ENCODE data around the gene MGAT3.

The MGAT3 gene

DNA sequence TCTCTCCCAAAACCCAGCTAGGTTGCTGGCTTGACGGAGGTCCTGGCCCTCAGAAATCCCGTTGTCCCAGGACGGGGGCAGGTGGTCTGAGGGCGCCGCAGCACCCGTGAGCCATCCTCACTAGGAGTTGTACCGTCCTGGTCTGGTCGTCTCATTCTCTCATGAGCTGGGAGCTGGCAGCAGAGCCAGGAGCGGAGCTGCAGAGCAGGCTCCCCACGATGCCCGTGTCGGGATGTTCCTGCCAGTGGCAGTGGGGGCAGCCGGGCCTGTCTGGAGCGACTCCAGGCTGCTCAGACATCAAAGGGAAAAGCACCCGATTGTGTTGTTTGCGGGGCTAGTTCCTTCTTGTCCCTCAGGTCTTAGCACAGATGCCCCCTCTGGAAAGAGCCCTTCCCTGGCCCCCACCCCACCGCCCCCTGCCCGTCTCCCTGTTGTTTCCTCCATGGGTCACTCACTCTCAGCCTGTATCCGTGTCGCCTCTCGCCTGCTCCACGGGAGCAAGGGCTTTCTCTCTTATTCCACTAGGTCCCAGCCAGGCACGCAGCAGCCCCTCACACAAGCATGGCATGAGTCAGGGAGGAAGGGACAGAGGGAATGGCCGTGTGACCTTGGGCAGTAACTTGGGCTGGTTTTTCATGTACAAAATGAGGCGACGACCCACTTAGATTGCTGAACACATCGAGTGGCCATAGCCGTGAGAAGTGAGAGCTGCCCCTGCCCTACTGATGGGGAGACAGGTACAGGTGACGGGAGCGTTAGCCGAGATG is 23.2 kb upstream of the MGAT3 start:
- peaks cover 41% of the 10 kb centered on the region for H3K36me3 ChIP-seq (ENCODE audit: control insufficient read depth, insufficient read depth, low read length)
- H3K27ac ChIP-seq (ENCODE audit: insufficient read depth, low read length, poor library complexity, severe bottlenecking): no peak overlapping the region
- H3K4me3 ChIP-seq (ENCODE audit: insufficient read depth, low read depth, low read length, poor library complexity, severe bottlenecking): no peak overlapping the region
- no peaks in the 10 kb centered on the region for H3K9me3 ChIP-seq (ENCODE audit: control insufficient read depth, low read length)
- DNase-seq: no peak
- H3K4me1 ChIP-seq (ENCODE audit: control insufficient read depth, insufficient read depth, low read length, poor library complexity, severe bottlenecking): peaks cover 7% of the 10 kb centered on the region
- no peaks in the 10 kb centered on the region for H3K27me3 ChIP-seq (replicated peaks; ENCODE audit: control insufficient read depth, insufficient read depth, low read length, poor library complexity, severe bottlenecking)

- DNase-seq: no peak
- Histone ChIP-seq H3K36me3 (ENCODE audit: control insufficient read depth, insufficient read depth, low read length) (peaks cover 36% of the 10 kb centered on the region), H3K27me3 (replicated peaks; ENCODE audit: control insufficient read depth, insufficient read depth, low read length, poor library complexity, severe bottlenecking) (no peaks in the 10 kb centered on the region)
Observed at GRCh38 chr22:39434243-39434653, 22.6 kb upstream of the MGAT3 start.

GRCh38 chr22:39434721-39435120 is 22.1 kb upstream of the MGAT3 start:
- no peak overlapping the region for H3K27ac ChIP-seq (ENCODE audit: insufficient read depth, low read length, poor library complexity, severe bottlenecking)
- H3K4me3 ChIP-seq (ENCODE audit: insufficient read depth, low read depth, low read length, poor library complexity, severe bottlenecking): no peak overlapping the region

More at GRCh38 chr22:39434243-39434653, 22.6 kb upstream of the MGAT3 start:
- H3K27ac ChIP-seq (ENCODE audit: insufficient read depth, low read length, poor library complexity, severe bottlenecking): no peak overlapping the region
- H3K4me1 ChIP-seq (ENCODE audit: control insufficient read depth, insufficient read depth, low read length, poor library complexity, severe bottlenecking): peaks cover 7% of the 10 kb centered on the region
- no peak overlapping the region for H3K4me3 ChIP-seq (ENCODE audit: insufficient read depth, low read depth, low read length, poor library complexity, severe bottlenecking)
- no peaks in the 10 kb centered on the region for H3K9me3 ChIP-seq (ENCODE audit: control insufficient read depth, low read length)

GRCh38 chr22:39435616-39436015 is 21.2 kb upstream of the MGAT3 start:
- no peak for DNase-seq
- Histone ChIP-seq H3K9me3 (ENCODE audit: control insufficient read depth, low read length) (no peaks in the 10 kb centered on the region), H3K4me3 (ENCODE audit: insufficient read depth, low read depth, low read length, poor library complexity, severe bottlenecking) (no peak overlapping the region), H3K36me3 (ENCODE audit: control insufficient read depth, insufficient read depth, low read length) (peaks cover 24% of the 10 kb centered on the region), H3K27ac (ENCODE audit: insufficient read depth, low read length, poor library complexity, severe bottlenecking) (no peak overlapping the region), H3K27me3 (replicated peaks; ENCODE audit: control insufficient read depth, insufficient read depth, low read length, poor library complexity, severe bottlenecking) (no peaks in the 10 kb centered on the region), H3K4me1 (ENCODE audit: control insufficient read depth, insufficient read depth, low read length, poor library complexity, severe bottlenecking) (peaks cover 7% of the 10 kb centered on the region)

More at GRCh38 chr22:39434721-39435120, 22.1 kb upstream of the MGAT3 start:
- Histone ChIP-seq H3K36me3 (ENCODE audit: control insufficient read depth, insufficient read depth, low read length) (peaks cover 32% of the 10 kb centered on the region), H3K4me1 (ENCODE audit: control insufficient read depth, insufficient read depth, low read length, poor library complexity, severe bottlenecking) (peaks cover 7% of the 10 kb centered on the region), H3K27me3 (replicated peaks; ENCODE audit: control insufficient read depth, insufficient read depth, low read length, poor library complexity, severe bottlenecking) (no peaks in the 10 kb centered on the region), H3K9me3 (ENCODE audit: control insufficient read depth, low read length) (no peaks in the 10 kb centered on the region)
- DNase-seq: no peak

DNA sequence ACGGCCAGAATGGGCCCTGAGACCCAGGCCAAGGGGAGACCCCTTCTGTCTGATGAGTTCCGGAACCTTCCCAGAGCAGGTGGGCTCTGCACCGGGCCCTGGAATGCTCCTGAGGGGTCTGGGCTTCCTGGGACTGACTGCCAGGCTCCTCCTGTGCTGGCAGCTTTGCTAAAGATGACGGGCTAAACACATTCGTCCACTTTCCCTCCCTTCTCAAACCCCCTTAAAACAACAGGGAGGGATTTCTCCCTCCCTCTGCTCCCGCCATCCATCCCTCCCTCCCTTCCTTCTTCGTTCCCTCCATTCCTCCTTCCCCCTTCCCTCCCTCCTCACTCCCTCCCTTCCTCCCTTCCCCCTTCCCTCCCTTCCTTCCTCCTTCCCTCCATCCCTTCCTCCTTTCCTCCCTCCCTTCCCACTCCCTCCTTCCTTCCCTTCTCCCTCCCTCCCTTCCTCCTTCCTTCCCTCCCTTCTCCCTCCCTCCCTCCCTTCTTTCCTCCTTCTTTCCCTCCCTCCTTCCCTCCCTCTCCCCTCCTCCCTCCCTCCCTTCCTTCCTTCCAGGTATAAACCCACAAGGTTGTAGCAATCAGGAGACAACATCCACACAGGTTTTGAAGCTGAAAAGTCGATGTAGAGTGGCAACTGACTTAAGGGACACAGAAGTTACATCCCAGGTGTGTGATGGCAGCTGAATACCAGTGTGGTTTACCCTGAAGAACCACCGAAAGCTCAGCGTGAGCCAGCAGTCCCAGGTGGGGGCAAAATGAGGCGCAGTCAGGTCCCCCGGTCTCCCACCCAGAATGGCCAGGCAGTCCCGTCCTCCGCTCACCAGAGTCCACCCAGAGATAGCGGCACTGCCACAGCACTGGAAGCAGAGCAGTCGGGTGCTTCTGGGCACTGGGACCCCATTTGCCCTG is 18.8 kb upstream of the MGAT3 start:
- Histone ChIP-seq H3K27ac (ENCODE audit: insufficient read depth, low read length, poor library complexity, severe bottlenecking) (no peak overlapping the region), H3K9me3 (ENCODE audit: control insufficient read depth, low read length) (no peaks in the 10 kb centered on the region), H3K4me3 (ENCODE audit: insufficient read depth, low read depth, low read length, poor library complexity, severe bottlenecking) (no peak overlapping the region), H3K27me3 (replicated peaks; ENCODE audit: control insufficient read depth, insufficient read depth, low read length, poor library complexity, severe bottlenecking) (no peaks in the 10 kb centered on the region), H3K36me3 (ENCODE audit: control insufficient read depth, insufficient read depth, low read length) (no peaks in the 10 kb centered on the region), H3K4me1 (ENCODE audit: control insufficient read depth, insufficient read depth, low read length, poor library complexity, severe bottlenecking) (peaks cover 7% of the 10 kb centered on the region)
- no peak for DNase-seq

DNA sequence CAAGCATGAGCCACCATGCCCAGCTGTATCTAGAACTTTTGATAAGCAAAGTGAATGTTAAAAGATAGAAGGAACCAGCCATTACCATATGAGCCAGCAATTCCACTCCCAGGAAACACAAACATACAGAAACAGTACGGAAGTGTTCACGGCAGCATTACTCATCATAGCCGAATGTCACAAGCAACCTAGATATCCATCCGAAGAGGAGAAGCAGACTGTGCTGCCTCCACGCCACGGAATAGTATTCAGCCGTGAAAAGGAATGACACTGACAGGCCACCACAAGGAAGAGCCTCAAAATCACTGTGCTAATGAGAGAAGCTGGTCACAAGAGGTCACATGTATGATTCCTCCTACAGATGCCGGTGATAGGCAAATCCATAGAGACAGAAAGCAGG is 17.6 kb upstream of the MGAT3 start:
- no peaks in the 10 kb centered on the region for H3K9me3 ChIP-seq (ENCODE audit: control insufficient read depth, low read length)
- H3K27ac ChIP-seq (ENCODE audit: insufficient read depth, low read length, poor library complexity, severe bottlenecking): no peak overlapping the region
- no peaks in the 10 kb centered on the region for H3K27me3 ChIP-seq (replicated peaks; ENCODE audit: control insufficient read depth, insufficient read depth, low read length, poor library complexity, severe bottlenecking)
- peaks cover 7% of the 10 kb centered on the region for H3K4me1 ChIP-seq (ENCODE audit: control insufficient read depth, insufficient read depth, low read length, poor library complexity, severe bottlenecking)
- DNase-seq: no peak
- no peak overlapping the region for H3K4me3 ChIP-seq (ENCODE audit: insufficient read depth, low read depth, low read length, poor library complexity, severe bottlenecking)
- H3K36me3 ChIP-seq (ENCODE audit: control insufficient read depth, insufficient read depth, low read length): no peaks in the 10 kb centered on the region

- Histone ChIP-seq H3K36me3 (ENCODE audit: control insufficient read depth, insufficient read depth, low read length) (no peaks in the 10 kb centered on the region), H3K9me3 (ENCODE audit: control insufficient read depth, low read length) (no peaks in the 10 kb centered on the region), H3K4me3 (ENCODE audit: insufficient read depth, low read depth, low read length, poor library complexity, severe bottlenecking) (no peak overlapping the region), H3K27ac (ENCODE audit: insufficient read depth, low read length, poor library complexity, severe bottlenecking) (no peak overlapping the region), H3K27me3 (replicated peaks; ENCODE audit: control insufficient read depth, insufficient read depth, low read length, poor library complexity, severe bottlenecking) (no peaks in the 10 kb centered on the region), H3K4me1 (ENCODE audit: control insufficient read depth, insufficient read depth, low read length, poor library complexity, severe bottlenecking) (peaks cover 3% of the 10 kb centered on the region)
- DNase-seq: no peak
Observed at GRCh38 chr22:39443398-39443797, 13.4 kb upstream of the MGAT3 start.

DNA sequence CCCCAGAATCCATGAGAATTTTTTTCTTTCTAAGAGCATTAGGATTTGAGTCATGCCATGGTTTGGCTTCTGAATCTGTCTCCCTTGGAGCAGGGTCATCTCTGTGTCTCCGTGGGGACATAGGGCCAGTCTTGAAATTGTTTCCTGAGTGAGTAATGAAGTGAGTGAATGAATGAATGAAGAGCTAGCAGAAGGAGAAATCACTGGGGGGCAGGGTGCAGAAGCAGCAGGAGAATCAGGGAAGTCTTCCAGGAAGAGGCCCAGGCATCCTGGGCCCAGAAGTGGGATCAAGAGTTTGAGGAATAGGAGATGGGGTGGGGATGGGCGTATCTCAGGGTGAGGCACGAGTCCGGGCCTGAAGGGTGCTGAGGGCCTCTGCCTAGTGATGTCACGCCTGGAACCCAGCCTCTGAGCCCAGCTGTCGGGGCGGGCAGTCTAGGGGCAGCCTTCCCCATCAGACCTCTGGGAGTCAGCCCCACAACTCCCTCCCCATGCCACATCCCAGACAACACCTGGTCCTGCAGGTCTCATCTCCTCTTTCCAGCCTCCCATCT is 12.5 kb upstream of the MGAT3 start:
- Histone ChIP-seq H3K27ac (ENCODE audit: insufficient read depth, low read length, poor library complexity, severe bottlenecking) (no peak overlapping the region), H3K36me3 (ENCODE audit: control insufficient read depth, insufficient read depth, low read length) (no peaks in the 10 kb centered on the region), H3K4me3 (ENCODE audit: insufficient read depth, low read depth, low read length, poor library complexity, severe bottlenecking) (no peak overlapping the region), H3K27me3 (replicated peaks; ENCODE audit: control insufficient read depth, insufficient read depth, low read length, poor library complexity, severe bottlenecking) (no peaks in the 10 kb centered on the region), H3K9me3 (ENCODE audit: control insufficient read depth, low read length) (no peaks in the 10 kb centered on the region), H3K4me1 (ENCODE audit: control insufficient read depth, insufficient read depth, low read length, poor library complexity, severe bottlenecking) (peaks cover 3% of the 10 kb centered on the region)
- DNase-seq: no peak

GRCh38 chr22:39444937-39445465 is 11.8 kb upstream of the MGAT3 start:
- DNase-seq: no peak
- H3K4me3 ChIP-seq (ENCODE audit: insufficient read depth, low read depth, low read length, poor library complexity, severe bottlenecking): no peak overlapping the region
- no peak overlapping the region for H3K27ac ChIP-seq (ENCODE audit: insufficient read depth, low read length, poor library complexity, severe bottlenecking)
- no peaks in the 10 kb centered on the region for H3K36me3 ChIP-seq (ENCODE audit: control insufficient read depth, insufficient read depth, low read length)
- H3K27me3 ChIP-seq (replicated peaks; ENCODE audit: control insufficient read depth, insufficient read depth, low read length, poor library complexity, severe bottlenecking): no peaks in the 10 kb centered on the region
- no peaks in the 10 kb centered on the region for H3K9me3 ChIP-seq (ENCODE audit: control insufficient read depth, low read length)
- H3K4me1 ChIP-seq (ENCODE audit: control insufficient read depth, insufficient read depth, low read length, poor library complexity, severe bottlenecking): peaks cover 3% of the 10 kb centered on the region
